Activated T-cell treated with anti-CD3 and anti-CD28 coated beads for 1 hour (primary cell): ENCODE results near the gene TEK.

ENCODE experiments used
- DNase-seq: peaks from one replicate; pipeline ENCODE4 v3.0.0-alpha.2; 2020; ENCODE audit warnings: low read depth

TEK gene

GRCh38 chr9:27179245-27179865, 70.3 kb downstream of the TEK start:
- no peak for DNase-seq

DNA sequence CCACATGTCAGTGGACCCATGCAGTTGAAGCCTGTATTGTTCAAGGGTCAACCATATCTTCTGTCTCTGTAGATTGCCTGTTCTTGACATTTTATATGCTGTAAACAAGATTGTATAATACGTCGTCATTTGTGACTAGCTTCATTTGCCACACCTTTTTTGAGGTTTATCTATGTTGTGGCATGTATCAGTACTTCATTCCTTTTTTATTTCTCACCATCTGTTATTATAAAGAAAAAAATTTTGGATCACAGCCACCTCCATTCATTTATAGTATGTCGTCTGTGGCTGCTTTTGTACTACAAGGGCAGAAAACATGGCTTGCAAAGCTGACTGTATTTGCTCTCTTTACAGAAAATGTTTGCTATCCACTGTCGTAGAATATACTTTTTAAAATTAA, 72.4 kb downstream of the TEK start:
- no peak for DNase-seq

GRCh38 chr9:27182421-27182820, 73.4 kb downstream of the TEK start:
- no peak for DNase-seq

DNA sequence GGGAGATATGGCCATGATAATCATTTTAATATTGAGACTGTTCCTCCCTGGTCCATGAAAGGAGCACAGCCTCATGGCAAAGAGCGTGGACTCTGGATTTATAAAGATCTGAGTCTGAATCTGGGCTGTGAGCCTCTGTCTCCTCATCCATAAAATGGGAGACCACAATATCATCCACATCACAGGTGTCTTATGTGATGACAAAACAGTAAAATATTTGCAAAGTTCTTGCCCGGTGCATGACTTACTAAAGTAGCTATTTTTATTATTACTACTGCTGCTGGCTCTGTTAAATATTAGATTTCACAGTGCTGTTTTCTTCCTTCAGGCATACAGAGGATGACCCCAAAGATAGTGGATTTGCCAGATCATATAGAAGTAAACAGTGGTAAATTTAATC, 74.1 kb downstream of the TEK start:
- DNase-seq, result no peak

- no peak for DNase-seq
Observed at GRCh38 chr9:27183701-27184100, 74.7 kb downstream of the TEK start.

- no peak for DNase-seq
Observed at GRCh38 chr9:27184556-27185351, 75.7 kb downstream of the TEK start.

- no peak for DNase-seq
Observed at GRCh38 chr9:27188426-27188825, 79.4 kb downstream of the TEK start.

DNA sequence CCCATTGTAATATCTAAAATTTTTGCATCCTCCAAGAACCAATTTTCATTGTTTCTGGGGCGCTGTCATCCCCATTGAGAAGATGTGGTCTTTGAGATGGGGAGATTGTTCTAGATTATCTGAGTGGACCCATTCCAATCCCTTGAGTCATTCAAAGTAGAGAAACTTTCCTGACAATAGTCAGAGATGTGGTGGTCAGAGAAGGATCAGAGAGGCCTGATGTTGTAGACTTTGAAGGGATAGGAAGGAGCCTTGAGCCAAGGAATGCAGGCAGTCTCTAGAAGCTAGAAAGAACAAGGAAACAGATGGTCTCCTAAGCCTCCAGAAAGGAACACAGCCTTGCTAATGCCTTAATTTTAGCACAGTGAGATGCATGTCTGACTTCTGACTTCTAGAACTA, 80.4 kb downstream of the TEK start:
- no peak for DNase-seq

DNA sequence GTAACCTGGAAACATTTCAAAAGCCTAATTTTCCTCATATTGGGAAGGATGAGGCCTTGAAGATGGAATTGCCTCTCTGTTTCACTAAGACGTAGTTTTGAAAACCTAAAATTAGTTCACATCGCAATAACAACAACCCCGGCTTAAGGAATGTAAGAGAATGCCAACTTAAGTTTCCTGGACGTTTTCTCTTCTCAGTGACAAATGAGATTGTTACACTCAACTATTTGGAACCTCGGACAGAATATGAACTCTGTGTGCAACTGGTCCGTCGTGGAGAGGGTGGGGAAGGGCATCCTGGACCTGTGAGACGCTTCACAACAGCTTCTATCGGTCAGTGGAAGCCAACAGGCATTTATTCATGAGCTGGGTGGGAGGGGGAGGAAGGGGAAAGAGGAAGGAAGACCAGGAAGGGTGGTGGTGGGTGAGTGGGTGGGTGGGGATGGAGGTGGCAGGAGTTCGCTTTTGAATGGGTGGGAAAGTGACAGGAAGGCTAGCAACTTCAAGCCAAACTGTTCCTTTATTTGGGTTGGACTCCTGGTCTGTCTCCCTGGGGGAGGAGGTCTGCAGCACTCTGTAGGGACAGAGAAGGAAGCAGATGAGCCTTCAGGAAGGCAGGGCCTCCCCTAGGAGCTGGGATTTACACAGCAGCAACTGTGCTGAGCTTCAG, 83.4 kb downstream of the TEK start:
- no peak for DNase-seq

- no peak for DNase-seq
Observed at GRCh38 chr9:27193886-27194285, 84.9 kb downstream of the TEK start.

DNA sequence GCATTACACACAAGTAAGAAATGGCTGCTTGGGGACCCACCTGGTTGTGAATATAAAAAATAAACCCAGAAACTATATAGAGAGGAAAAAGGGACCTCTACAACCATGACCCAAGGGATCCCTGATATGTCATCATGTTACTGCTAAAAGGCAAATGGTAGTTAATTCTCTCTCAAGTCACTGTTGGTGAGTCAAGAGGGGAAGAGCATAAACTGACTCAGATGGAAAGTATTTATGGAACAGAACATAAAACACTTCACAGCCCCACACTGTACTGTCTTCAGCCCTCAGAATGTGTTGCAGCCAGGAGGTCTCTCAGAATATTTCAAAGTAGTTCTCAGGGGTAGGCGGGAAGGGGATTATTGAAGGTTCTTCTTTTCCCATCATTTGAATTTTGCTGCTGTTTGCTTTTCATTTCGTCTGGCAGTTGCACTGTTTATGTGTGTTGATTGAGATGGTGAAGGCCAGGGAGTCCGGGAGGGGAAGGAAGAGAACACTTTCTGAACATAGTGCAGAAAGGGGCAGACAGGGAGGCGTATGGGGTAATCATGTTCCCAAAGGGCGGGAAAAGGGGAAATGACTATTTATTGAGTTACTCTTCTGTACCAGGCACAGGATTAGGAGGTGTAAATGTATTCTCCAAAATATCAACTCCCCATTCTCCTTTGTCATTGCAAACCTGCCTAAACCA, 85.5 kb downstream of the TEK start:
- DNase-seq, result no peak

- no peak for DNase-seq
Observed at GRCh38 chr9:27195191-27195590, 86.2 kb downstream of the TEK start.

DNA sequence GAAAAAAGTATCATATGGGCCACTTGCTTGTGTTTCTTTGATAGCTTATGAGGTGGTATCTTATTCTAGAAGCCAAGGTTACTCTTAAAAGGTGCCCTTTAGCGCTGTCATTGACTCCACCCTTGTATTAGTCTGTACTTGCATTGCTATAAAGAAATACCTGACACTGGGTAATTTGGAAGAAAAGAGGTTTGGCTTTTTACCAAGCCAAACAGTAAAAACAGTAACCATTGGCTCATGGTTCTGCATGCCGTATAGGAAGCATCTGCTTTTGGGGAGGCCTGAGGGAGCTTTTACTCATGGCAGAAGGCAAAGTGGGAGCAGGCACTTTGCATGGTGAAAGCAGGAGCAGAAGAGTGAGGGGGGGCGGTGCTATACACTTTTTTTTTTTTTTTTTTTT, 87.4 kb downstream of the TEK start:
- DNase-seq, result no peak

GRCh38 chr9:27198190-27198589, 89.2 kb downstream of the TEK start:
- DNase-seq, result no peak

DNA sequence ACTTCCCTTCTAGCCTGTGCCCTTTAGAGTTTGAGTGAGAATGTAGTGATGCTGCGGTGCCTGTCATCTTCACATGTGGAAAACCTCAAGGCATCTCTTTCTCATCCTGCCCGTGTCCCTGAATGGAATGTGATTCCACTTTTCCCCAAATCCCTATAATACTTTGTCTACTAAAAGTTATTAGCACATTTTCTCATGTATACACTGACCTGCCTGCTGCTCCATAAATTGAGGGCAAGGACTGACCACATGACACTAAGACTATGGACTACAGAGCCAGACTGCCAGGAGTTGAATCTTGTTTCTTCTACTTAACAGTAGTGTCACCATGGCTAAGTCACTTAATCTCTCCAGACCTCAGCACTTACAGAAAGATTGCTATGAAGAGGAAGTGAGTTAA, 93.0 kb downstream of the TEK start:
- DNase-seq, result no peak

- no peak for DNase-seq
Observed at GRCh38 chr9:27203783-27204182, 94.8 kb downstream of the TEK start.

- DNase-seq, result no peak
Observed at GRCh38 chr9:27204578-27204977, 95.6 kb downstream of the TEK start.

DNA sequence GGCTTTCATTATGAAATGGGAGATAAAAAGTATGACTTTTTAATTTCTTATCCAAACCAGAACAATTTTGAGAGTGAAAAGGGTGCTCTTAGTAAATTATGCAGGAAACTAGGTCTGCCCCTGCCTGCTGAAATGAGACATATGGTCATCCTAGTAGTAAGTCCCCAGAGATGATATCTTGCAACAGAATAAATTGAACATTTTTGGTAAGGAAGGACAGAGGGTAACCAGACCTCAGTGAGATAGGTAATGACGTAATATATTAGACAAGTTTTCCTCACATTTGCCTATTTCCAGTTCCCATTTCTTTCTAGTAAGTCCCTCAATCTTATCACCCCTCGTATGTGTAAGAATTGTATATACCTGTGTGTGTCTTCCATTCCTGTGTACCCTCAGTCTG, 96.2 kb downstream of the TEK start:
- DNase-seq, result no peak

DNA sequence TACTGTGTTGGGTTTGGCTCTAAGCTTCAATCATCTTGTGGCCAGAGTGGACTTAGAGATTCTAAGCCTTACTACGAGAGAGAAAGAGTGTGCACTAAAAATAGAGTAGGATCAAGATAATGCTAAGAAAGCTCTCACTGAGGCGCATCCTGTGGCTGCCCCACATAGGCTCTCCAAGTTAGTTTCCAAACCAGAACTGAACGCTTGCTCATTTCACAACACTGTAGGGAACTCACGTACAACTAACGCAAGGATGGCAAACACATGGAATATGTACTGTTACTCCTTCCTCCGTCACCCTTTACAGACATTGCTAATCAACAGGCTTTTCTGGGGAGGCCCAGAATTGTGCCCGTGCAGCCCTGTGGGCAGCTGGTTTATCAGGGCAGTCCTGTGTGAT, 97.0 kb downstream of the TEK start:
- DNase-seq, result no peak

GRCh38 chr9:27209034-27209433, 100.0 kb downstream of the TEK start:
- no peak for DNase-seq

DNA sequence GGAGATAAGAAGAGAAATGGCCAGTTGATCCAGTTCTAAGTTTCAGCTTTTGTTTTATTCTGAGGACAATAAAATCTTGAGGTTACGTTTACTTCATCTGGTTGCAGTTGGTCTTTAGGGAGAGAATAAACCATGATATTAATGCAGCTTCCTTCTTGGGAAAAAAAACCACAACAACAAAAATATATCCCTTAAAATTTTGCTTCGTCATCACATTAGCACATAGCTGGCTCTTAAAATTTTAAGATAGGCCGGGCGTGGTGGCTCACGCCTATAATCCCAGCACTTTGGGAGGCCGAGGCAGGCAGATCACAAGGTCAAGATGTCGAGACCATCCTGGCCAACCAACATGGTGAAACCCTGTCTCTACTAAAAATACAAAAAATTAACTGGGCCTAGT, 101.6 kb downstream of the TEK start:
- DNase-seq, result no peak

- no peak for DNase-seq
Observed at GRCh38 chr9:27212191-27212590, 103.2 kb downstream of the TEK start.

DNA sequence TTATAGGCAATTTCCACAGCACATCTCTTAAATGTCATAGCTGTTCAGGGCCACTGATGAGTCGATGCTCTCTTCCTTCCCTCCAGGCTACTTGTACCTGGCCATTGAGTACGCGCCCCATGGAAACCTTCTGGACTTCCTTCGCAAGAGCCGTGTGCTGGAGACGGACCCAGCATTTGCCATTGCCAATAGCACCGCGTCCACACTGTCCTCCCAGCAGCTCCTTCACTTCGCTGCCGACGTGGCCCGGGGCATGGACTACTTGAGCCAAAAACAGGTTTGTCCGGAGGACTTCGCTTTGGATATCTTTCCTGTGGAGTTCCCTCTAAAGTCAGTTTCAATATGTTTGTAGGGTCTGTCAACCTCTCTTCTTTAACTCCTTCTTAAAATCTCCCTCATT, 103.6 kb downstream of the TEK start:
- no peak for DNase-seq
